Measurements from ENCODE around the gene SMIM43. TPM values are rescaled to one million over a fixed set of nuclear protein-coding genes. Genes with fewer than 3 reads are reported as not detected.

The SMIM43 gene
- total and polyA plus RNA-seq, 9 of the 15 experiments (the other 6 are each of a cell fraction or from before 2014, with no cell fraction given), result not detected

- TF ChIP-seq PATZ1 (CRISPR knock-in tag; IDR thresholded peaks at IDR 0.05; ENCODE audit: borderline replicate concordance) (no peak), PTBP1 (IDR thresholded peaks at IDR 0.05; ENCODE audit: low read depth, low read length) (no peak), TAF9B (IDR thresholded peaks at IDR 0.05; ENCODE audit: partially characterized antibody) (no peak), SMAD1 (IDR thresholded peaks at IDR 0.05; ENCODE audit: low read depth, low read length, partially characterized antibody) (no peak), PML (IDR thresholded peaks at IDR 0.05; ENCODE audit: low read length) (peak; percentile 98), FOXP4 (CRISPR knock-in tag; IDR thresholded peaks at IDR 0.05; ENCODE audit: borderline replicate concordance) (no peak), EZH2 (IDR thresholded peaks at IDR 0.05; ENCODE audit: borderline replicate concordance, low read depth, low read length) (no peak; the same call in 1 of the 2 replicates), CHAMP1 (IDR thresholded peaks at IDR 0.05) (peak; percentile 86; the same call in 1 of the 2 replicates), POLR2AphosphoS2 (IDR thresholded peaks at IDR 0.05; ENCODE audit: low read length) (no peak), ZNF316 (IDR thresholded peaks at IDR 0.05) (no peak), HLTF (IDR thresholded peaks at IDR 0.05) (0 out of 2 replicates have a peak, but pooled peaks have one; percentile 70), MIER1 (IDR thresholded peaks at IDR 0.05; ENCODE audit: low read depth) (no peak), TARDBP (IDR thresholded peaks at IDR 0.05) (peak; percentile 55; the same call in 1 of the 2 replicates), LCOR (CRISPR knock-in tag; IDR thresholded peaks at IDR 0.05) (no peak), ZNF146 (CRISPR knock-in tag; IDR thresholded peaks at IDR 0.05; ENCODE audit: unreplicated experiment) (no peak), EHMT2 (IDR thresholded peaks at IDR 0.05) (no peak), FOXM1 (IDR thresholded peaks at IDR 0.05; ENCODE audit: low read depth) (peak; percentile 93), FOXM1 (CRISPR knock-in tag; IDR thresholded peaks at IDR 0.05; ENCODE audit: low read depth) (no peak), ZNF165 (CRISPR knock-in tag; IDR thresholded peaks at IDR 0.05; ENCODE audit: borderline replicate concordance) (no peak), SMARCA4 (IDR thresholded peaks at IDR 0.05) (peak; percentile 97), PHTF2 (CRISPR knock-in tag; IDR thresholded peaks at IDR 0.05) (no peak), KLF6 (CRISPR knock-in tag; IDR thresholded peaks at IDR 0.05; ENCODE audit: borderline replicate concordance) (peak; percentile 40; the same call in 1 of the 2 replicates), NR2C1 (IDR thresholded peaks at IDR 0.05) (0 out of 2 replicates have a peak, but pooled peaks have one; percentile 24), NR2C1 (tag; IDR thresholded peaks at IDR 0.05) (peak; percentile 42; the same call in 1 of the 2 replicates), MTA2 (IDR thresholded peaks at IDR 0.05; ENCODE audit: low read depth) (peak; percentile 97), ZNF274 (IDR thresholded peaks at IDR 0.05; ENCODE audit: borderline replicate concordance, low read depth, low read length) (no peak)
These were observed 29.7 kb upstream of the SMIM43 start (continued) for GRCh38 chr4:121794505-121795188.
